Glutamatergic neuron (in vitro differentiated cells): ENCODE results near the gene SLN. TPM values are rescaled to one million over a fixed set of nuclear protein-coding genes. Genes with fewer than 3 reads are reported as not detected.

ENCODE experiments used
- DNase-seq: peaks from one replicate; pipeline ENCODE4 v3.0.0; 2022
- H3K27ac Mint-ChIP-seq: one replicate; pipeline ENCODE4 v1.8.0; 2020; ENCODE audit warnings: mild to moderate bottlenecking, mixed read lengths, inconsistent platforms; ENCODE audit not compliant: unreplicated experiment
- H3K27me3 Mint-ChIP-seq: one replicate; pipeline ENCODE4 v1.8.0; 2020; ENCODE audit warnings: mild to moderate bottlenecking, moderate library complexity, mixed read lengths, inconsistent platforms; ENCODE audit not compliant: unreplicated experiment
- H3K36me3 Mint-ChIP-seq: one replicate; pipeline ENCODE4 v1.8.0; 2020; ENCODE audit warnings: mild to moderate bottlenecking, mixed read lengths, inconsistent platforms; ENCODE audit not compliant: unreplicated experiment
- H3K4me1 Mint-ChIP-seq: one replicate; pipeline ENCODE4 v1.8.0; 2020; ENCODE audit warnings: mild to moderate bottlenecking, low read depth, mixed read lengths, inconsistent platforms; ENCODE audit not compliant: unreplicated experiment
- H3K4me3 Mint-ChIP-seq: one replicate; pipeline ENCODE4 v1.8.0; 2020; ENCODE audit warnings: mild to moderate bottlenecking, mixed read lengths, inconsistent platforms; ENCODE audit not compliant: unreplicated experiment
- H3K9me3 Mint-ChIP-seq: one replicate; pipeline ENCODE4 v1.8.0; 2020; ENCODE audit warnings: mild to moderate bottlenecking, moderate library complexity, mixed read lengths, inconsistent platforms; ENCODE audit not compliant: unreplicated experiment
- CTCF ChIP-seq: fragments of 200-600 bp; sonication (generic); IDR thresholded peaks from one replicate; pipeline ENCODE4 v1.5.0; 2021; ENCODE audit not compliant: partially characterized antibody, unreplicated experiment
- total RNA-seq: library from RNA; stranded (reverse); fragmentation: NEBNext Ultra II Directional; extraction: Animal tissue kit (Norgen Biotek cat#: 25700); gene quantifications from one replicate; pipeline ENCODE4 v1.2.1, GENCODE V29; 2021; ENCODE audit not compliant: unreplicated experiment

Gene SLN
- total RNA-seq, 1 donor from 2014 or later: not detected

- peaks cover 22% of the 10 kb centered on the region for H3K4me1 Mint-ChIP-seq
- no peak overlapping the region for H3K4me3 Mint-ChIP-seq
- DNase-seq: peak; percentile 41
- peaks cover 2% of the 10 kb centered on the region for H3K27me3 Mint-ChIP-seq
- H3K9me3 Mint-ChIP-seq: peaks cover 3% of the 10 kb centered on the region
- no peaks in the 10 kb centered on the region for H3K36me3 Mint-ChIP-seq
- TF ChIP-seq CTCF: no peak
- H3K27ac Mint-ChIP-seq: peak overlapping the region; percentile 86
These were observed 31.3 kb upstream of the SLN start for GRCh38 chr11:107743191-107743590.

- H3K4me1 Mint-ChIP-seq: peaks cover 20% of the 10 kb centered on the region
These were observed 29.4 kb upstream of the SLN start for GRCh38 chr11:107741044-107741823.

GRCh38 chr11:107740271-107740670, 28.4 kb upstream of the SLN start:
- Mint-ChIP-seq H3K27ac (no peak overlapping the region), H3K9me3 (peaks cover 3% of the 10 kb centered on the region), H3K4me3 (no peak overlapping the region), H3K27me3 (peaks cover 3% of the 10 kb centered on the region), H3K4me1 (peaks cover 20% of the 10 kb centered on the region), H3K36me3 (no peaks in the 10 kb centered on the region)
- no peak for DNase-seq
- no peak for TF ChIP-seq CTCF

More at GRCh38 chr11:107741044-107741823, 29.4 kb upstream of the SLN start:
- no peak overlapping the region for H3K27ac Mint-ChIP-seq
- TF ChIP-seq CTCF: peak; percentile 62
- H3K4me3 Mint-ChIP-seq: no peak overlapping the region
- H3K9me3 Mint-ChIP-seq: peaks cover 3% of the 10 kb centered on the region
- H3K36me3 Mint-ChIP-seq: no peaks in the 10 kb centered on the region
- no peak for DNase-seq
- H3K27me3 Mint-ChIP-seq: peaks cover 2% of the 10 kb centered on the region

GRCh38 chr11:107736546-107736945, 24.7 kb upstream of the SLN start:
- peaks cover 1% of the 10 kb centered on the region for H3K9me3 Mint-ChIP-seq

More at GRCh38 chr11:107736546-107736945, 24.7 kb upstream of the SLN start:
- no peaks in the 10 kb centered on the region for H3K36me3 Mint-ChIP-seq
- no peaks in the 10 kb centered on the region for H3K4me1 Mint-ChIP-seq
- H3K4me3 Mint-ChIP-seq: no peak overlapping the region
- no peak overlapping the region for H3K27ac Mint-ChIP-seq
- DNase-seq: no peak
- peaks cover 1% of the 10 kb centered on the region for H3K27me3 Mint-ChIP-seq
- no peak for TF ChIP-seq CTCF
